Heart left ventricle (tissue), 16 donors: Measurements from ENCODE around the gene POMZP3. TPM values are rescaled to one million over a fixed set of nuclear protein-coding genes. Genes with fewer than 3 reads are reported as not detected.
A peak's percentile ranks its signal among the peaks of the same experiment; 100 is the strongest.
"Not testable (repeated sequence)": the region's sequence is repeated elsewhere in the genome, so short reads cannot be mapped to it uniquely, and the experiment has no call there.

Experiments used
- ATAC-seq, 4 donors: fragments of 200-7000 bp; cut with Tn5 transposase; one replicate each; pipeline ENCODE4 v1.9.1; 2020 to 2022; ENCODE audit warnings: moderate library complexity in 4 of 4, mild to moderate bottlenecking in 3 of 4, moderate number of reproducible peaks in 1 of 4
- DNase-seq, 5 donors: peaks; one replicate each; pipeline ENCODE4 v3.0.0-alpha.2; 2020
- H3K27ac ChIP-seq, 12 donors: fragments of 200-600 bp; sonication (generic) in 4 of 12; one replicate each; pipeline versions ENCODE4 v1.5.0 to v1.8.0; 2016 to 2022; ENCODE audit warnings: mild to moderate bottlenecking in 2 of 12
- H3K27me3 ChIP-seq, 9 donors: fragments of 200-600 bp; sonication (generic) in 2 of 9; one replicate each; pipeline versions ENCODE4 v1.5.1 to v1.8.0; 2016 to 2022; ENCODE audit warnings: mild to moderate bottlenecking in 3 of 9
- H3K36me3 ChIP-seq, 9 donors: fragments of 200-600 bp; sonication (generic) in 2 of 9; one replicate each; pipeline versions ENCODE4 v1.5.0 to v1.8.0; 2018 to 2022; ENCODE audit warnings: mild to moderate bottlenecking in 2 of 9
- H3K4me1 ChIP-seq, 12 donors: fragments of 200-600 bp; sonication (generic) in 4 of 12; one replicate each; pipeline versions ENCODE4 v1.5.0 to v1.8.0; 2016 to 2022; ENCODE audit warnings: mild to moderate bottlenecking in 3 of 12
- H3K4me3 ChIP-seq, 12 donors: fragments of 200-600 bp; sonication (generic) in 4 of 12; one replicate each; pipeline versions ENCODE4 v1.5.0 to v1.8.0; 2017 to 2022; ENCODE audit warnings: mild to moderate bottlenecking in 9 of 12, moderate library complexity in 4 of 12
- H3K9me3 ChIP-seq, 12 donors: fragments of 200-600 bp; sonication (generic) in 4 of 12; one replicate each; pipeline versions ENCODE4 v1.5.0 to v1.8.0; 2016 to 2022; ENCODE audit warnings: mild to moderate bottlenecking in 1 of 12
- POLR2A ChIP-seq, 2 donors: fragments of 450-650 bp; IDR thresholded peaks; one replicate each; pipeline ENCODE4 v1.6.1; 2017; ENCODE audit warnings: antibody characterized with exemption in 2 of 2, mild to moderate bottlenecking in 2 of 2, moderate library complexity in 2 of 2
- WGBS, 4 donors: extraction: QIAGEN DNeasy Blood & Tissue Kit in 2 of 4; methylation state at CpG; one replicate each; pipeline versions ENCODE4 v1.1.5 to v1.1.7; 2013 to 2018; 5-methylcytosine and 5-hydroxymethylcytosine counted together
- intact Hi-C, 10 donors: fragments of 100-400 bp; cut with DNase I; formaldehyde crosslinking; loops; one replicate each; pipeline versions ENCODE4 v1.11.1 to v1.14.2; 2022
- long read RNA-seq, 3 donors: library from polyadenylated mRNA; unstranded; transcript quantifications; one replicate each; pipeline ENCODE4 v2.0.0, GENCODE V29; 2020 to 2021
- polyA plus RNA-seq, 2 donors: library from polyadenylated mRNA; stranded (reverse); fragments of 200-250 nt; gene quantifications; one replicate each; pipeline ENCODE4 v1.2.3, GENCODE V29; 2013
- total RNA-seq, 9 donors: library from RNA; depleted of rRNA in 2 of 9; stranded (reverse); fragments of >200 nt in 2 of 9; fragmentation: NEBNext Ultra II Directional in 3 of 9; extraction: Animal tissue kit (Norgen Biotek cat#: 25700) in 3 of 9; gene quantifications; one replicate each; pipeline versions ENCODE4 v1.1.0 to v1.2.4, GENCODE V29; 2016 to 2023
- TF ChIP-seq, protein P1 (sequence below), 12 donors: fragments of 200-600 bp; sonication (generic) in 4 of 12; IDR thresholded peaks; one replicate each; pipeline versions ENCODE4 v1.5.0 to v1.8.0; 2018 to 2022; ENCODE audit warnings: antibody characterized with exemption in 12 of 12, mild to moderate bottlenecking in 5 of 12
- donor health status: ischemic (EF 13 %, LVEDD 7.1; RV severe dilation, severe dysfunction).
- donor health status: healthy with polysubstance abuse.
- donor health status: DM: no; HTN: yes; CAD: no.
- donor health status: DM: no; HTN: no; CAD: no.
- donor health status: ischemic (EF 25% LVEDD 6.9; RV normal size, moderate dysfunction).
- donor health status: ischemic (EF 25% LVEDD 5.7; RV mildly dilated, moderate dysfunction).
- donor health status: healthy.
- donor health status: DM: yes; HTN: yes; CAD: no.
- donor health status: ischemic (EF 35%, LVEDD 5.7; RV mildly dilated, moderate dysfunction).
- donor health status: nonischemic (EF 11% LVEDD 7.7; RV severe dilation, severe dysfunction).
- donor health status: DM: yes; HTN: yes; CAD: no.
- donor health status: PGD.
- donor health status: ischemic (EF 29% LVEDD 5.4; RV normal size, mild dysfunction).
- donor health status: nonischemic (EF 23%, LVEDD 6.1; RV moderate dilation, normal function).

The POMZP3 gene
- total RNA-seq = 10 to 100 TPM in 2 of 9 donors, 1 to 10 TPM in 7; 2.0 to 14.9 (median 5.0) TPM
- polyA plus RNA-seq = 10 to 100 TPM; 11.4 to 12.2 TPM
- long read RNA-seq, donor 1, transcript POMZP3-202 (7 exons, 1,490 nt) = major isoform, 7 of 15 reads
- long read RNA-seq, donor 1, partial matches to known transcripts = 7 of 15 reads
- long read RNA-seq, donor 1, other reads (novel, unspliced or antisense) = 1 of 15 reads
- long read RNA-seq, donor 2, partial matches to known transcripts = 4 of 8 reads
- long read RNA-seq, donor 2, other reads (novel, unspliced or antisense) = 0 of 8 reads
- long read RNA-seq, donor 3, transcript POMZP3-202 (7 exons, 1,490 nt) = major isoform, 7 of 12 reads
- long read RNA-seq, donor 3, partial matches to known transcripts = 3 of 12 reads
- long read RNA-seq, donor 3, other reads (novel, unspliced or antisense) = 2 of 12 reads

- DNase-seq = peak in 2 of 5 donors; percentile 31 to 38
- WGBS, 4 donors = 0% methylated on average over 1 to 44 of the region's 78 CpGs; no CpG with 5 or more reads in 1 of the 4 donors
- intact Hi-C loops, H3K27me3 ChIP-seq, H3K9me3 ChIP-seq, H3K4me1 ChIP-seq: not testable (repeated sequence)
- Histone ChIP-seq H3K4me3 (peak within 1 kb of the TSS; percentile 23 to 78 (median 63)), H3K36me3 (peaks cover 0 to 13% (median 3%) of the 10 kb centered on the region in 9 donors), H3K27ac (peak within 1 kb of the TSS; percentile 78 to 90 (median 86))
- peak; percentile 89 to 98 (median 97) for ATAC-seq
- TF ChIP-seq POLR2A (IDR thresholded peaks at IDR 0.05) = peak in 1 of 2 donors; percentile 89
These were observed at the start of gene POMZP3 for GRCh38 chr7:76626989-76627642. POMZP3 (minus strand) TSS chr7:76627279; CDS start chr7:76626064, 1,215 bp downstream.

- H3K36me3 ChIP-seq, intact Hi-C loops, H3K27ac ChIP-seq, ATAC-seq, H3K27me3 ChIP-seq, DNase-seq, H3K4me1 ChIP-seq, H3K9me3 ChIP-seq, H3K4me3 ChIP-seq: not testable (repeated sequence)
- WGBS, 4 donors = 70 to 91% (median 81%) methylated on average over 2 of the region's 2 CpGs
These were observed 48.7 kb upstream of the POMZP3 start for GRCh38 chr7:76675783-76676182.

- WGBS, 4 donors = 78 to 86% (median 81%) methylated on average over 5 of the region's 5 CpGs
- H3K9me3 ChIP-seq, H3K27ac ChIP-seq, H3K4me3 ChIP-seq, DNase-seq, H3K4me1 ChIP-seq, H3K36me3 ChIP-seq, ATAC-seq, intact Hi-C loops, H3K27me3 ChIP-seq: not testable (repeated sequence)
These were observed 46.3 kb upstream of the POMZP3 start for GRCh38 chr7:76673346-76673745.

GRCh38 chr7:76659212-76659611 is 32.1 kb upstream of the POMZP3 start:
- ATAC-seq, H3K27me3 ChIP-seq, H3K4me3 ChIP-seq, intact Hi-C loops, H3K27ac ChIP-seq, H3K36me3 ChIP-seq, DNase-seq, H3K9me3 ChIP-seq, H3K4me1 ChIP-seq: not testable (repeated sequence)

DNA sequence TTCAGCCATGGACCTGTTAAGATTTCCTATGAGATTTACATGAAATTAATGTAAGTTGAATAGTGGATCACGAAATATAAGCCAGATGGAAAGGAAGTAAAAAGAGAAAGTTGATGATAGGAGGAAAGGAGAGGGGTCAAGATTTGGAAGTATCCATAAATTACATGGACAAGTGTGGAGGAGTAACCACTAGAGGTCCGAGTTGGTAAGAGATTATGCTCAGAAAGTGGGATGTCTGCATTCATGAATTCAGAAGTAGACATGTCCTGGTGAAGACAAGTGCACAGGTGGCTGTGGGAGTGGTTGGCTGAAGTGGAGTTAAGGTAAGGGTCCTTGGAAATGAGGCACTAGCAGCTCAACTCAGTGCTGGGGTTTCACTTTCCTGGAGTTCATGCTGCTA is 29.3 kb upstream of the POMZP3 start:
- H3K27me3 ChIP-seq, H3K9me3 ChIP-seq, intact Hi-C loops, H3K27ac ChIP-seq, ATAC-seq, H3K4me1 ChIP-seq, H3K36me3 ChIP-seq, DNase-seq, H3K4me3 ChIP-seq: not testable (repeated sequence)
- WGBS, 4 donors = 42 to 57% (median 48%) methylated on average over 2 of the region's 2 CpGs

- DNase-seq, H3K27me3 ChIP-seq, intact Hi-C loops, H3K4me1 ChIP-seq, H3K36me3 ChIP-seq, H3K4me3 ChIP-seq, ATAC-seq, H3K27ac ChIP-seq, H3K9me3 ChIP-seq: not testable (repeated sequence)
- WGBS, 4 donors = 33 to 91% (median 89%) methylated on average over 1 of the region's 5 CpGs; no CpG with 5 or more reads in 1 of the 4 donors
These were observed 15.5 kb upstream of the POMZP3 start for GRCh38 chr7:76642620-76643019.

- intact Hi-C loops, H3K4me1 ChIP-seq, H3K36me3 ChIP-seq, H3K9me3 ChIP-seq, H3K27me3 ChIP-seq, H3K4me3 ChIP-seq, H3K27ac ChIP-seq, DNase-seq: not testable (repeated sequence)
- 7 to 31% (median 28%) methylated on average over 4 to 6 of the region's 7 CpGs for WGBS, 4 donors
- TF ChIP-seq, protein P1, sequence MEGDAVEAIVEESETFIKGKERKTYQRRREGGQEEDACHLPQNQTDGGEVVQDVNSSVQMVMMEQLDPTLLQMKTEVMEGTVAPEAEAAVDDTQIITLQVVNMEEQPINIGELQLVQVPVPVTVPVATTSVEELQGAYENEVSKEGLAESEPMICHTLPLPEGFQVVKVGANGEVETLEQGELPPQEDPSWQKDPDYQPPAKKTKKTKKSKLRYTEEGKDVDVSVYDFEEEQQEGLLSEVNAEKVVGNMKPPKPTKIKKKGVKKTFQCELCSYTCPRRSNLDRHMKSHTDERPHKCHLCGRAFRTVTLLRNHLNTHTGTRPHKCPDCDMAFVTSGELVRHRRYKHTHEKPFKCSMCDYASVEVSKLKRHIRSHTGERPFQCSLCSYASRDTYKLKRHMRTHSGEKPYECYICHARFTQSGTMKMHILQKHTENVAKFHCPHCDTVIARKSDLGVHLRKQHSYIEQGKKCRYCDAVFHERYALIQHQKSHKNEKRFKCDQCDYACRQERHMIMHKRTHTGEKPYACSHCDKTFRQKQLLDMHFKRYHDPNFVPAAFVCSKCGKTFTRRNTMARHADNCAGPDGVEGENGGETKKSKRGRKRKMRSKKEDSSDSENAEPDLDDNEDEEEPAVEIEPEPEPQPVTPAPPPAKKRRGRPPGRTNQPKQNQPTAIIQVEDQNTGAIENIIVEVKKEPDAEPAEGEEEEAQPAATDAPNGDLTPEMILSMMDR (IDR thresholded peaks at IDR 0.05) = peak in 10 of 12 donors; percentile 25 to 52 (median 34)
- peak; percentile 42 to 83 (median 79) for ATAC-seq
These were observed 10.1 kb upstream of the POMZP3 start for GRCh38 chr7:76637061-76637691.

DNA sequence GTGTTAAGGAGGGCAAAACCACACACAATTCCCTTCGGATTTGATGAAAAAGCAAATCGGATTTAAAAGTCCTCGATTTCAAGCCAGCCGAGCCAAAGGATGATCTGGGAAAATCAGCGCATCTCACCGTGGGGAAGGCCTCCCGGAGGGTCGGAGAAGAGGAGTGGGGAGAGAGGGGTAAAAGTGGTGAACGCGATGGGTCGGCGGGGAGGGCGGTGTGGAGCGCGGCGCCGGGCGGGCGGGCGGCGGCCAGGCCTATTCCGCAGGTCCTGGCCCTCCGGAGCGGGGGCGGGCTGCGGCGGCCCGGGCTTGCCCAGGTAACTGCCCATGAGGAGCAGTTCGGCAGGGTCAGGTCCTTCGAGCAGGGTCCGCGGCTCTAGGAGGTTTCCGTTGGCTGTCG is 498 bp downstream of the POMZP3 start:
- Histone ChIP-seq H3K36me3 (peaks cover 0 to 13% (median 3%) of the 10 kb centered on the region in 9 donors), H3K27ac (peak overlapping the region in 9 of 12 donors; percentile 29 to 90 (median 83)), H3K4me3 (peak overlapping the region in 11 of 12 donors; percentile 40 to 78 (median 60))
- H3K4me1 ChIP-seq, H3K9me3 ChIP-seq, DNase-seq, intact Hi-C loops, H3K27me3 ChIP-seq: not testable (repeated sequence)
- peak in 3 of 4 donors; percentile 60 to 72 (median 62) for ATAC-seq
- WGBS, 4 donors = 0 to 3% (median 1%) methylated on average over 10 to 25 of the region's 34 CpGs

DNA sequence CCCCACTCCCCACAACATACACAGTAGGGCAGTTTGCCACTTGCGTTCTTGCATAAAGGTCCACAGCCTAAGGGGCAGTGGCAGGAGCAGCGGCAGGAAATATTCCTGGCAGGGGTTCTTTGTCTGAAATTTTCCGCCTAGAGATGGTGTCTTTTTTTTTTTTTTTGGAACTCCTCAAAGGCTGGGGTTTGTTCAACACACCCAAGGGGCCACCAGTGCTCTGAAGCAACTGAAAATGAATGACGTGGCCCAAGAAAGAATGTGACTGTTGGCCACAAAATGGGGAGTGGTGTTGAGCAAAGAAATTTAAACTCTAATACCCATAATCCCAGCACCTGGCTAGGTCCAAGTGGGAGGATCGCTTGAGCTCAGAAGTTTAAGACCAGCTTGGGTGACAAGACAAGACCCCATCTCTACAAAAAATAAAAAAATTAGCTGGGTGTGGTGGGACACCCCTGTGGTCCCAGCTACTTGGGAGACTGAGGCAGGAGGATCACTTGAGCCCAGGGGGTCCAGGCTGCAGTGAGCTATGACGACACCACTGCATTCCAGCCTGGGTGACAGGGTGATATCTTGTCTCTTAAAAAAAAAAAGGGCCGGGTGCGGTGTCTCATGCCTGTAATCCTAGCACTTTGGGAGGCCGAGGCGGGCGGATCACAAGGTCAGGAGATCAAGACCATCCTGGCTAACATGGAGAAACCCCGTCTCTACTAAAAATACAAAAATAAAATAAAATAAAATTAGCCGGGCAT is 7.5 kb downstream of the POMZP3 start:
- H3K36me3 ChIP-seq = peaks cover 0 to 22% (median 0%) of the 10 kb centered on the region in 9 donors
- peak; percentile 12 to 68 (median 46) for ATAC-seq
- intact Hi-C loops, H3K4me3 ChIP-seq, DNase-seq, H3K9me3 ChIP-seq, H3K4me1 ChIP-seq, H3K27ac ChIP-seq, H3K27me3 ChIP-seq: not testable (repeated sequence)
- 36 to 80% (median 76%) methylated on average over 3 to 5 of the region's 13 CpGs for WGBS, 4 donors
